HuH-7.5 (cell line): ENCODE results near the gene MYZAP.
"Not testable (repeated sequence)": the region's sequence is repeated elsewhere in the genome, so short reads cannot be mapped to it uniquely, and the experiment has no call there.

ENCODE experiments used
- DNase-seq: peaks from one replicate; pipeline ENCODE4 v3.0.0; 2011; ENCODE audit warnings: low spot score

The MYZAP gene

DNA sequence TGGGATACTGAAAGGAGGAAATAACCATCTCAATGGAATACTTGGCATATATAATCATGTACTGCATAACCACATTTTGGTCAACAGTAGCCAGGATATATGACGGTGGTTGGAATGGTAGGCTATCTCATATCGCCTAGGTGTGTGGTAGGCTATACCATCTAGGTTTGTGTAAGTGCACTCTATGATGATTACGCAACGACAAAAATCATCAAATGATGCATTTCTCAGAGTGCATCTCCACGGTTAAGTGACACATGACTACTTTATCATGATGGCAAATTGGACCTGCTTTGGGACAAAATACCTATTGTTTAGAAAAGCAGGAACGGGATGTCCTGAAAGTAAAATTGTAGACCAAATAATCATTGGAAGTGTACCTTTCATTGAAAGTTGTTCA is 2.8 kb downstream of the MYZAP start:
- no peak for DNase-seq

DNA sequence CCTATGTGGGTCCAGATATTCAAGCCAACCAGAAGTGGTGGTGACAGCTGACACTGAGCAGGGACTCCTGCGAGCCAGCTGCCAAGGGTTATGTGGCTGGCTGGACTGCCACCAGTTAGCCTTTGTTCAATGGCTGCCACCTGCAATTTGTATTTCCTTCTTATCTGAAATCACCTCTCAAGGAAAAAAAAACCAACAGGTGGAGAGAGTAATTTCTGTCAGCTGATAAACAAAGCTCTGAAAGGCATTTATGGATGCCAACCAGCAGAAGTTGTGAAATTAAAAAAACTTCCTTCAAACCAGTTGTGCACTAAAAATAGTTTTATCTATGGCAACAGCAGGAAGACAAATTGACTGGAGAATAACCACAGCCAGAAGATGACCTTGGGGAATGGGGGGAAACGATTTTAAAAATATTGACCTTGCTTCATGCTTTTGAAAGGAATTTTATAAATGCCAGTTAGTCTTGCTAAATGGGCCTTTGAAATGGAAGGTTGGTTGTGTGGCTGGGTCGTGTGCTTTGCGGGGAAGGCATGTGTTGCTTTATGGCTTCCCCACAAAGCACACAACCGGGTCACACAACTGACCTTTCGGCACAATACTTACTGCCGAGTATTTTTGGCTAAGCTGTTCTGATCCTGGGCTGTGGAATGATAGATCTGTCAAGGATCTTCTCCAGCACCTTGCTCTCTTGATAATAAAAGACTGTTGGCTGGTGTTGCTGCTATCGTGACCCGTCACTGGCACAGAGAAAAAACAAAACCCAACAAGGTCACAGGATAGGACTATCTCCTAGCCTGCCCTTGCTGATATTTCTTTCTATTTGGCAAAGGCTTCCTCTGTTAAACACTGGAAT is 3.5 kb downstream of the MYZAP start:
- DNase-seq: no peak

DNA sequence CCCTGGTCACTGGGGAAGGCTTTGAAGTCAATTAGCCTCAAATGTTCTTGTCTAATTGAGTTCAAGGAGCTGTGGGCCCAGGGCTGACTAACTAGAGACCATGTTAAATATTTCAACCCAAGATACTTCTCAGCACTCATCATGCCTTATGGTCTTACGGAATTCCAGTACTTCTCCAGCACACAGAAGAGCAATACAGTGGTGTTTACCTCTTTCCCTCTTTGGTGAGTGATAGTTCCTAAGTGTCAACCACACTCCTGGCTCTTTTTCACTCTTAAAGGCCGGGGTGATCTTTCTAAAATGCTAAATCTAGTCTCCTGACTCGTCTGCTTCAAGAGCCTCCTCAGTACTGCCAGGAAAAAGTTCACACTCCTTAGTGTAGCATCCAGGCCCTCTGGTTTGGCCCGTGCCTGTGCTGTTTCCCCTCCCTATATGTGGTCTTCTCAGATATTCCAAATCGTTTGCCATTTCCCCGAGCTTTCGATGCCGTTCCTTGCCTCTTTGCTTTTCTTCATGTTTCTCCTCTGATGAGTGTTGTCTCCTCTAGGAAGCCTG is 4.7 kb downstream of the MYZAP start:
- no peak for DNase-seq

DNA sequence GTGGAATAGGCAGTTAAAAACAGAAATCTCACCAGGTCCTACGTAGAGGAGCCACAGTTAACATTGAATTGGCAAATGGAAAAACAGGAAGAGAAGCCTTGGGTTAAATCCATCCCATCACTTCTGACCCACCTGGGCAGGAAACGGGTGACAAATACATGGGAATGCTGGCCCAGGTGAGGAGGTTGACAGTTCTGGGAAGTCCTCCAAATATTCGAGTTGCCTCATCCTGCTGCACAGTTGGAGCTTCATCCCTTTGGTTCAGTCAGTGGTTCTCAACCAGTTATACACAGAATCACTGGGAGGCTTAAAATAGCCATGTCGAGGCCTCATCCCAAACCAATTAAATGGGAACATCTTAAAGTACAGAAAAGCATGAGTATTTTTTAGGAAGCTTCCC is 5.3 kb downstream of the MYZAP start:
- no peak for DNase-seq

DNA sequence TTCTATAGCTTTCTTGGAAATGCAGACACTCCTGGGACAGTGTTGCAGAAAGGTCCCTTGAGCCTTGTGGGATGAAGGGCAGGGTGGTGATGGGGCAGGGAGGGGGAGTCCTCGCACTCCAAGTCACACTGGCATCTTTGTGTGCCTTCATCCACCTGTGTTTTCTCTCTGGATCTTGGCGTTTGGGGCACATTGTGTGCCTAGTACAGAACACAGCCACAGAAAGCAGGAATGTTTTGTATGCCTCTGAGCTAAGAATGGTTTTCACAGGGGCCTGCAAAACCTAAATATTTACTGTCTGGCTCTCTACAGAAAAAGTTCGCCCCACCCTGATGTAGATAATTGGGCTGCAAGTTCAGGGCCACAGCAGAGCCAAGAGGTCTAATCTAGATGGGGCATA is 5.7 kb downstream of the MYZAP start:
- no peak for DNase-seq

DNA sequence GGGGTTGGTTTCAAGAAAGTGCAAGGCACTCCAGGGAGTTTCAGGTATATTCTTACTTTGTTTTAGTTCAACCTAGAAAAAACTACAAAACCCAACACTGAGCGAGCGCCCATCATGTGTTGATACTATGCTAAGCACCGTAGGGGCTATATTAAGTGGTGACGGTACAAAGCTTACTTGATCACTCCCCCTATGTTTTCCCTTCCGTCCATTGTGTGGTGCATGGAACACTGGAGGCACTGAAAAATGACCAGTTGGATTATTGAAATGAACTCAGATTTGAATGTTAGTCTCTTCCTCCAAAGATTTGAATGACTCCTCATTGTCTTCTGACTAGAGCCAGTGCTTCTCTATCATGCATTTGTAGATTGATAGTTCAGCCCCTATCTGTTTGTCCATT is 6.6 kb downstream of the MYZAP start:
- no peak for DNase-seq

DNA sequence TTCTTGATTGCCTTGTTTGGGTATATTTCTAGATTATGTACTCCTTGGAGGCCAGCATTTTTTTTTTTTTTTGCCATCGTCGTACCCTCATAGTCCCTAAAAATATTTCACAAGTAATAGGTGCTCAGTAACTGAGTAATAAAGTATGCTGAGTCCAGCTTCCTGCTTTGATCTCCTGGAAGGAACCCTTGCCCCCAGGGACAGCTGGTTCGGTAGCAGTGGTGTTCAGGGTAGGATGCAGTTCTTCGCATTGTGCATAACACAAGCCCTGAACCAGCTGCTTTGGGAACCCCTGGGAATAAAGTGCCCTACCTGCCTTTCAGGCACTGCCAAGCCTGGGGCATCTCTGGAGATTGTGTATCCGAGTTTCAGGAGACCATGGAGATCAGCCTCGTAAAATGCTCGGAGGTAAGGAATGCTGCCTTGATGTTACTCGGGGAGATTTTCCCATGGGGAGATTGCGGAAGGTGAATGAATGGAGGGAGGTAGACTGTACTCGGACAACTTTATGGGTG is 7.6 kb downstream of the MYZAP start:
- DNase-seq: no peak

DNA sequence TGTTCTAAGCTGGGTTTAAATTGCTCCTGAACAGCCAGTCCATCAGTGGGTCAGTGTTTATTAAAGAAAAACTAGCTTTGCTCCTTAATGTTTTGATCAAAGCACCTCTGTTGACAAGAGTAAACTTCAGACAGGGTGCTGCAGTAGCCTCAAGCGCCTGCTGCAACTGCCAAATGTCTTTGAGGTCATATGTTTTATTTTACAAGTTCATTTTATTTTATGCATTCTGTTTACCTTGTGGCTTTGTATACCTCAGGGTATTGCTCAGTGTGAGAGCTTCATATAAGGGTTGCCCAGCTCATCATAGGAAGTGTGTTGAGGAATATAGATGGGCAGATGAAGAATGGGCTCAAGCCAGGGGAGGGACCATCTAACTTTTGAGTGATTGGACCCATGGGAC is 8.5 kb downstream of the MYZAP start:
- DNase-seq: no peak

DNA sequence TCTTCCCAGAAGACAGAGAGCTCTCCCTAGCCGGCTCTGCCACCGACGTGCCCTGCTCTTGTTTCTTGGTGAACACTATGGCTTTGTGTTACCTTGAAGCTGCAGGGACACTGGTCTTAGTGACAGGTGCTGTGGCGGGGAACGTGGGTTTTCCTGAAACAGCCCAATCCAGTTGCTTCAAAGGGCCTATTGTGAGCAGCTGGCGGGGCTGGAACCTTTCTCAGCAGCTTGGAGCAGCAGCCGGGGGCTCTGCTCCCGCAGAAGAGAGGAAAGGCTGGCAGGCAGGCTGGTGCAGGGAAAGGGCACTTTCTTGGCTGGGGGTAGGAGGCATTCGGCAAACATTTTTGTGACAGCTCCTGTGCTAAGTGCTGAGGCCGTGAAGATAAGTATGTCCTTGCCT is 12.8 kb downstream of the MYZAP start:
- DNase-seq: no peak

DNA sequence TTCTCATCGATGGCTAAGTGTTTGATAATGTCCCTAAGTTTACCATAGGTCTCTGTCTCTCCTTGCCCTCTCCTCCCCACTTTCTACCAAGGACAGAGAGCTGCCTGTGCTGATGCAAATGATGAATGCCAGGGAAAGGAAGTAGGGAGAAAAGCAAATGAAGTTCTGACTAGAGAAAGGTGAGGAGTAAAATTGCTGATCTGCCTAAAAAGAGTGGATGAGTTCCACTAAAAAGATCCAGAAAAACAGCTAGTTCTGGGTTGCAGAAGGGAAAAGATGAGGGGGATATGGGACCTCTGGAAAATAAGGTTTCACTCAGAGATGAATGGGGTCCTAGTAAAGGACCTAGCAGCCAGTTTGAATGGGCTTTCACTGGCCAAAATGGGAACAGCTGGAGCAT is 13.8 kb downstream of the MYZAP start:
- no peak for DNase-seq

DNA sequence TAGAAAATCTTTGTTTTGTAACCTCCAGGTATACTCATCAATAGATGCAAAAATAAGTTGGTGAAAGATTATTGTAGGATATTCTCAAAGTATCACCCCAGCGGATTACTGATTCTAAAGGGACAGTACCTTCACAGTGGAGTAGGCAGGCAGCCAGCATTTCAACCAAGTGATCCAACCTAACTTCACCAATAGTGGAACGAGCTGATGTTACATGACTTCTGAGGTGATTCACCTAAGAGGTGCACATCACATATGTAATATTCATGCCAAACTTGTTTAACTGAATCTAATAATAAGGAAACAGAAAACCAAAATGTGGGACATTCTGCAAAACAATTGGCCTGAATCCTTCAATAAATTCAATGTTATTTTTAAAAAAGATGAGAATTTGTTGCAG is 14.3 kb downstream of the MYZAP start:
- no peak for DNase-seq

DNA sequence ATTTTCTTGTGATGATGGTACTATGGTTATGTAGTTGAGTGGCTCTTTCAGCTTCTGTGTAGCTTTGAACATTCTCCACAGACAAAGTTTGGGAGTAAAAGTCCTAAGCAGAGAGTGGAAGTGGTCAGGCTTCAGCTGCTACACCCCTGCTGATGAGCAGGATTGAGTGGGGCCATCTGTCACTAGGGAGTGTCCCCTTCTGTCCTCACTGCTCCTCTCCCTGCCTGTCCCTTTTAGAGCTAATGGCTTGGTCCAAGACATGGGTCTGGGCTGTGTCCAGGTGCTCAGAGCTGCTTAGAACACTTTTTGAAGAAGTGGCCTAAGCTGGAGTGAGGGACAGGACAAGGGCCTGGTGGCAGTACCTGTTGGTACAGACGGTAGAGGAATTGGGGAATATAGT is 15.1 kb downstream of the MYZAP start:
- no peak for DNase-seq

DNA sequence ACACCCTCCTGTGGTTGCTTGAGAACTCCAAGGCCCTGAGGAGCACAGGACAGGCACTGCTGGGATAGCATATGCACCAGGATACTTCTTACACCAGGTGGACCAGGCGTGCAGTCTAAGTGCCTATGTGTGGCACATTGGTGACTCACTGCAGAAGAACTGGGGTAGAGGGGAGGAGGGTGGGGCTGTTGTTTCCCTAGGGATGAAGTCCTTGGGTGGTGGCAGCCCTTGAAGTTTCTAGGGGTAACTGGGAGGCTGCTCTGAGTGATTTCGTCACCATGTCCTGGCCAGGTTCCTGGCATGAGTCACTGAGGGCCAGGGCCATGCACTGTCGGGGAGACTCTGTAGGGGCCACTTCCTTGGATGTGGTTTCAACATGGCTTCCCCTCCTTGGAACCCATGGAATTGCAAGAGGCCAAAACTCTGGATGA is 15.9 kb downstream of the MYZAP start:
- no peak for DNase-seq

DNA sequence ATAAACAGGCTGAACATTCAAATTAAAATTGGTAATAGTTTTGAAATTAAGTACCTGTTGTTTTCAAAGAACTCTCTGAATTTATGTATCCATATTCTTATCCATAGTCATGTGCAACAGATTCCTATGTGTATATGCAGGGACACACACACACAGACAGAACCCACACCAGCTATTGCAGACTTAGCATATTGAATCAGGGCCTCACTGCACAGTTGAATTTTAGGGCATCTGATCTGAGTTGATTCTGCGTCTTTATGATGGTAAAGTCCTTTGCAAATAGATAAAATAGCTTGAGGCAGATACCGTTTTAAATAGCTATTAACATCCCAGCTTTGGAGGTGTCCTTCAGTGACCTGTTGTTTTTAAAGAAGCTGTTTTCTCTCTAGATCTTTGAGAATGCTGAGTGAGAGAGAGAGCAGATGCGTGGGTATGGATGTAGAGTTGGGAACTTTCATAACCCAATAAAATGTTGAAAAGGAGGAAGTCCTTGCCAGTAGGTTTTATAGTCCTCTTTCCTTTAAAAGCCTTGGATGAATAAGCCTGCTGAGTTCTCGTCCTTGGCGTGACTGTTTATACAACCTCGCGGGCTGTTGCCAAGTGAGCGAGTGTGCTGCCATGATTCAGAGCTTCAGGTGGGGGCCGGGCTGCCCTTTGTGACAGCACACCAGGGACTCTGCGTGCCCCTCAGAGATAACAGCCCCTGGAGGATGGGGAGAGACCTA is 18.3 kb downstream of the MYZAP start:
- DNase-seq: no peak

DNA sequence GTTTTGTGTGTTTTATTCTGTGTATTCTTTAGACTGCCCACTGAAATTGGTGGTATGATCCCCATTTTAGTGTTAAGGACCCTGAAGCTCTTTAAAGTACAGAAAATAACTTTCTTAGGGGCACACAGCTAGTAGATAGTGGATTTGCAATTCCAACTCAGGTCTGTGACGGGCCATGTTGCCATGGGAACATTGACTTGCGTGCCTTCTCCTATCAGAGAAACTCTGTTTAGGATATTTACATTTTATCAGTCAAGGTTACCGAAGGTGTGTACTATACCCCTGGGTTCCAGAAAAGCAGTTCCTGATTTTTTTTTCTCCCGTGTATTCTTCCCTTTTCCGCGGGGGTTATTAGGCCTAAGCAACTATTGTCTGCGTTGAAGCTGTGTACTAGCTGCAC is 19.4 kb downstream of the MYZAP start:
- no peak for DNase-seq

DNA sequence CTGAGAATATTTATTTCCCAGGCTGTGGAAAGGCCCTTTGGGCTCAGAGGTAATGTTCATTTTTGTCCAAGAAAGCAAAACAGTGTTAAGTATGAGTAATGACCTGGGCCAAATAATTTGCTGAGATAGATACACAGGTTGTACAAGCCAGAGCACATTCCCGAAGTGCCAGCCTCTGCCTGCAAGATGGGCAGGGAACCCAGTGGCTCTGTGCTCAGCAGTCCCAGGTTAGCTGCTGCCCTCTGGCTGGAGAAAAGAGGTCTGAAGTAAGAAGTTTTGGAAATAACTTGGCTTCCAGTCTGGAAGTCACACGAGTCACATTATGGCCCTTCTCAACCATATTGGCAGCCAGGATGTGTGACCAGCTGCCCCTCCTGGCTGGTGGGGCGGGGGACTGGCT is 20.2 kb downstream of the MYZAP start:
- no peak for DNase-seq

DNA sequence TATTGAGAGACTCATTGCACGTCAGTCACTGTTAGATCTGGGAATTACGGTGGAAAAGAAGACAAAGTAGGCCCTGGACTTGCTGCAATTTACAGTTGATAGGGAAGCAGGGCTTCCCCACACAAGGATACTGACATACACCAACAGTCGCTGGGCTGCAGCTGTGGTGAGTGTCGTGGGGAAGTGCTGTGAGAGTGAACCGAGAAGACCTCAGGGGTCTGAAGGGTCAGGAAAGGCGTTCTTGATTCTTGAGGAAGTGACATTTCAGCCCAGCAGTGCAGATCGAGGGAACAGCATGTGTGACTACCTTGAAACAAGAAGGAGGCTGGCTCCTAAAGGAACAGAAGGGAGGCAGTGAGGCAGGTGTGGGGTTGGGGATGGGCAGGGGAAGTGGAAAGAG is 22.5 kb downstream of the MYZAP start:
- no peak for DNase-seq

DNA sequence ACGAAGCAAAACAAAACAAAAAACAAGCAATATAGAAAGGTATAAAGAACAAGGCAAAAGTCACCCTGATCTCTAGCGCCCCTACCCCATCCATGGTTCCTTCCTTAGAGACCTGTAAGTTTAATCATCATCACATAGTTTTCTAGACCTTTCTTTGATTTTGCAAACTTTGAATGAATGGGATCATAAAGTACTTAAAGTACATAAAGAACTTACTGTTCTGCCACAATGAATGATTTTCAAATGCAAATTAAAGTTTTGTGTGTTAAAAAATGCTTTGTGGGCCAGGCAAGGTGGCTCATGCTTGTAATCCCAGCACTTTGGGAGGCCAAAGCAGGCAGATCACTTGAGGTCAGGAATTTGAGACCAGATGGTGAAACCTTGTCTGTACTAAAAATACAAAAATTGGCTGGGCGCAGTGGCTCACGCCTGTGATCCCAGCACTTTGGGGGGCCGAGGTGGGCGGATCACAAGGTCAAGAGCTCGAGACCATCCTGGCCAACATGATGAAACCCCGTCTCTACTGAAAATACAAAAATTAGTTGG is 24.3 kb downstream of the MYZAP start:
- DNase-seq: not testable (repeated sequence)

DNA sequence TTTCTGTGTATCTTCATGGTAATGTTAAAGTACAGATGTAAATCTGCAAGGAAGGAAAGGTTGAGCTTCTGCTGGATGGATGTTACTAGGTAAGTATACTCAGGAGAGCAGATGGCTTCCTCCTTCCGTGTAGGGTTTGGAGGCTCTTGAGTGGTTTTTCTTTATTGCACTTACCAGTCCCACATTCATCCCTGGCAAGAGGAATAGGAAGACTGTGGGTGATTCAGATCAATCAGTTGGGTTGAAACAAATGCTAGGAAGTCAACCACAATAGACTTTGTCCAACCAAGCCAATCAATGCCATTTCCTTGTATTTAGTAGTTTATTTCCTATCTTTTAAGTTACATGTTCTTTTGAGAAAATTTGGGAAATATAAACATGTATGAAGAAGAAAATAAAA is 26.6 kb downstream of the MYZAP start:
- no peak for DNase-seq

DNA sequence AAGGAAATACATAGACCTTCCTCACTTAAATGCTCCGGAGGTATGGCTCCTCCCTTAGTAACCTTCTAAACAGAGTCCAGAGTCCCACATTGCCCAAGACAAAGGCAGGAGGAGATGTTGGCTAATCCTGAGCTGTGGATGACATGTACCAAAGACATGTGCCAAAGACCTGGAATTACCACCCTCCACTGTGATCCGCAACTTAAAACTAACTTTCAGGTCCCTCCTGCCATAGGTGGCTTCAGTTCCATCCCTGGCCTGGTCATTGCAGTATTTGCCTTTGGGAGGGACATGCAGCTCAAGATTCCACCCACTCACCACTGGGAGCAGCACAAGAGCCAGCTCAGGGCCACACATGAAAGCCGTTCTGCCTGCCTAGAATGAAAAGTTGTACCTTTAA is 28.0 kb downstream of the MYZAP start:
- DNase-seq: no peak

DNA sequence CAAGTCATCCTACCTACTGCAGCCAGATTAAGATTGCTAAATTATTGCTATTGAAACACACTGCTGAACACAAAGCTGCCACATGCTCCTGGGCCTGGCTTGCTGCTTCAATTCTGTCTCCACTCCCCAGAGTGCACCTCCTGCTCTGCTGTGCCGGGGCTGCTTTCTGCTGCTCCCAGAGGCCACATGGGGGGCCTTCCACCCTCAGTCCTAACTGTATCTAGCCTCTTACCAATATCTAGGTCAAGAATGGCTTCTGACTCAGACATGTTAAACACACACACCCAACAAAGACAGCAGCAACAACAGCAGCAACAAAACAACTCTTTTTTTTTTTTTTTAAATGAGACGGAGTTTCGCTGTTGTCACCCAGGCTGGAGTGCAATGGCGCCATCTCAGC is 33.0 kb downstream of the MYZAP start:
- DNase-seq: no peak

DNA sequence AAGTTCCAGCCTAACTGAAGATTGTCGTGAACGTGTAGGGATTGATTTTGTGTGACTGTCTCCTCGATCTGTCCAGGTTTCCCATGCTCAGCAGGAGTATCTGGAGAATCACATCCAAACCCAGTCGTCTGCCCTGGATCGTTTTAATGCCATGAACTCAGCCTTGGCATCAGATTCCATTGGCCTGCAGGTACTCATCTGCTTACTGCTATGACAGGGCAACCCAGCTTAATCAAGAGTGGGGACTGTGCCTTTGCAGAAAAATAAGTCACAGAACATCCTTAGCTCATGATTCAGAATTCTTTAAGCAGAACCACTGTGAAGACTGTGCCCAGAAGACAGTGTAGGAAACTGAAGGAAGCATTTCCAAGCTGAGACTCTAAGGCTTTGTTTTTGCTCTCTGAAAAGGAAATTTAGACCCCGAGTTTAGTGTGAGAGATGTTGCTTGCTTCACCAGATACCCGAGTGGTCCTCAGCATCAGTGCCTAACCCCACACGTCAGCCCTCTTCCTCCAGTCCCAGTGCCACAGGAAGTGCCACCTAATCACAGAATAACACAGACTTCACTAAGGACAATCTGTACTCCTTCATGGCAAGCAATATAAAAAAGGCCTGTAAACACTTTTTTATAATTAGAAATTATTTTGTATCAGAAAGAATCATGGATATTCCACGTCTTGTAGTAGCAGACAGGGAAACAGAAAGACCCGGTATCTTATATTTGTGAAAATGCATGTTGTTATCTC is 34.2 kb downstream of the MYZAP start:
- no peak for DNase-seq
